Stimulated activated CD4-positive, alpha-beta T cell treated with anti-CD3 and anti-CD28 coated beads, Interleukin-1b, Interleukin-23, amount 100 ng/mL, for 4 hours (primary cell): ENCODE results near the gene LPXN.
"Not testable (repeated sequence)": the region's sequence is repeated elsewhere in the genome, so short reads cannot be mapped to it uniquely, and the experiment has no call there.

Experiments
- DNase-seq, 2 donors: peaks; one replicate each; pipeline ENCODE4 v3.0.0-alpha.2; 2020; ENCODE audit warnings: low read depth in 2 of 2

Gene LPXN

GRCh38 chr11:58579192-58580129 lies 3.8 kb upstream of the LPXN start:
- peak; percentile 88 to 89 for DNase-seq

GRCh38 chr11:58578635-58579191 lies 3.1 kb upstream of the LPXN start, which contains the start of gene ZFP91:
ZFP91 (plus strand) TSS chr11:58579063; CDS start chr11:58579282, 219 bp downstream.
- DNase-seq: peak; percentile 95 to 96

- peak; percentile 86 to 92 for DNase-seq
These were observed 2.5 kb upstream of the LPXN start for GRCh38 chr11:58578136-58578634.

- DNase-seq: peak; percentile 50 to 62
These were observed 2.0 kb upstream of the LPXN start for GRCh38 chr11:58577555-58578135.

GRCh38 chr11:58576887-58577471 lies 1.3 kb upstream of the LPXN start:
- no peak for DNase-seq

- no peak for DNase-seq
These were observed 775 bp downstream of the LPXN start for GRCh38 chr11:58574881-58575280.

GRCh38 chr11:58573451-58574104 lies 2.1 kb downstream of the LPXN start:
- DNase-seq: peak; percentile 54 to 57

- DNase-seq: not testable (repeated sequence)
These were observed 2.8 kb downstream of the LPXN start for GRCh38 chr11:58572906-58573305.

GRCh38 chr11:58567889-58568512 lies 7.7 kb downstream of the LPXN start:
- peak; percentile 60 to 71 for DNase-seq

- no peak for DNase-seq
These were observed 11.4 kb downstream of the LPXN start for GRCh38 chr11:58564231-58564630.

GRCh38 chr11:58562375-58562800 lies 13.3 kb downstream of the LPXN start:
- DNase-seq: no peak

GRCh38 chr11:58561394-58562098 lies 14.1 kb downstream of the LPXN start:
- no peak for DNase-seq

- DNase-seq: no peak
These were observed 14.8 kb downstream of the LPXN start for GRCh38 chr11:58560842-58561241.

- DNase-seq: no peak
These were observed 26.0 kb downstream of the LPXN start for GRCh38 chr11:58549644-58550043.

GRCh38 chr11:58546841-58547240 lies 28.8 kb downstream of the LPXN start:
- DNase-seq: no peak

- no peak for DNase-seq
These were observed 43.8 kb downstream of the LPXN start for GRCh38 chr11:58531865-58532341.

- DNase-seq: no peak
These were observed 45.4 kb downstream of the LPXN start for GRCh38 chr11:58530236-58530635.

- no peak for DNase-seq
These were observed 48.2 kb downstream of the LPXN start for GRCh38 chr11:58527429-58527828.

- no peak for DNase-seq
These were observed 48.9 kb downstream of the LPXN start for GRCh38 chr11:58526721-58527120.

GRCh38 chr11:58525037-58525614 lies 50.5 kb downstream of the LPXN start:
- no peak for DNase-seq
